GM12873 (cell line): ENCODE results near the gene EFTUD2.

Source experiments
- CTCF ChIP-seq: IDR thresholded peaks from 2 replicates; pipeline ENCODE4 v1.5.1; 2012; ENCODE audit warnings: low read depth, mild to moderate bottlenecking, moderate library complexity, low read length, control low read depth; ENCODE audit not compliant: insufficient read depth; ENCODE audit errors: missing control alignments

The EFTUD2 gene

GRCh38 chr17:44801880-44802279 lies 97.4 kb downstream of the EFTUD2 start:
- no peak for TF ChIP-seq CTCF
